MM.1S (cell line): Measurements from ENCODE around the gene SAMMSON.

Source experiments
- DNase-seq: peaks from one replicate; pipeline ENCODE4 v3.0.0-alpha.2; 2015
- H2AFZ ChIP-seq: fragments of 300-600 bp; sonication (generic); 2 replicates; pipeline ENCODE4 v1.6.0; 2016; ENCODE audit warnings: antibody characterized with exemption, low read length
- H3F3A ChIP-seq: fragments of 300-600 bp; sonication (generic); 2 replicates; pipeline ENCODE4 v1.6.1; 2016; ENCODE audit warnings: mild to moderate bottlenecking, antibody characterized with exemption, low read length, moderate library complexity, mixed read lengths; ENCODE audit not compliant: insufficient read depth
- H3K27ac ChIP-seq: fragments of 300-600 bp; sonication (generic); 2 replicates; pipeline ENCODE4 v1.5.1; 2016; ENCODE audit warnings: mild to moderate bottlenecking, low read length
- H3K27me3 ChIP-seq: fragments of 300-600 bp; sonication (generic); replicated peaks from 2 replicates; pipeline ENCODE4 v1.6.0; 2016; ENCODE audit warnings: low read length; ENCODE audit not compliant: insufficient read depth
- H3K36me3 ChIP-seq: fragments of 300-600 bp; sonication (generic); replicated peaks from 2 replicates; pipeline ENCODE4 v1.6.1; 2016; ENCODE audit warnings: mild to moderate bottlenecking, low read length, mixed read lengths; ENCODE audit not compliant: insufficient read depth
- H3K4me1 ChIP-seq: fragments of 300-600 bp; sonication (generic); 2 replicates; pipeline ENCODE4 v1.6.1; 2016; ENCODE audit warnings: low read length, mixed read lengths
- H3K4me2 ChIP-seq: fragments of 300-600 bp; sonication (generic); 2 replicates; pipeline ENCODE4 v1.6.0; 2016; ENCODE audit warnings: low read depth, low read length
- H3K4me3 ChIP-seq: fragments of 300-600 bp; sonication (generic); 2 replicates; pipeline ENCODE4 v1.5.1; 2016; ENCODE audit warnings: low read length, mixed read lengths
- H3K79me2 ChIP-seq: fragments of 300-600 bp; sonication (generic); 2 replicates; pipeline ENCODE4 v1.6.1; 2016; ENCODE audit warnings: mixed run types, low read length, mixed read lengths
- H3K9ac ChIP-seq: fragments of 300-600 bp; sonication (generic); 2 replicates; pipeline ENCODE4 v1.6.1; 2016; ENCODE audit warnings: low read length, mixed read lengths
- H3K9me2 ChIP-seq: fragments of 300-600 bp; sonication (generic); replicated peaks from 2 replicates; pipeline ENCODE4 v1.6.1; 2016; ENCODE audit warnings: mild to moderate bottlenecking, low read length, mixed read lengths; ENCODE audit not compliant: insufficient read depth
- H3K9me3 ChIP-seq: fragments of 300-600 bp; sonication (generic); replicated peaks from 2 replicates; pipeline ENCODE4 v1.6.1; 2016; ENCODE audit warnings: mild to moderate bottlenecking, low read length, mixed read lengths; ENCODE audit not compliant: insufficient read depth
- H4K20me1 ChIP-seq: fragments of 300-600 bp; sonication (generic); 2 replicates; pipeline ENCODE4 v1.6.1; 2016; ENCODE audit warnings: mild to moderate bottlenecking, low read length, moderate library complexity, mixed read lengths; ENCODE audit not compliant: insufficient read depth
- CTCF ChIP-seq: fragments of 300-600 bp; sonication (generic); IDR thresholded peaks from 2 replicates; pipeline ENCODE4 v1.5.1; 2016; ENCODE audit warnings: antibody characterized with exemption, low read length, mixed read lengths
- EZH2 ChIP-seq: fragments of 300-600 bp; sonication (generic); optimal IDR thresholded peaks from 2 replicates; pipeline ENCODE3; 2017; ENCODE audit warnings: low read depth, mild to moderate bottlenecking, antibody characterized with exemption, low read length, mixed read lengths
- EZH2phosphoT487 ChIP-seq: fragments of 300-600 bp; sonication (generic); IDR thresholded peaks from 2 replicates; pipeline ENCODE4 v1.6.1; 2018; ENCODE audit warnings: antibody characterized with exemption, low read length

SAMMSON gene

GRCh38 chr3:70072180-70072579 is 72.6 kb downstream of the SAMMSON start:
- Histone ChIP-seq H3K79me2 (no peaks in the 10 kb centered on the region), H3F3A (no peaks in the 10 kb centered on the region), H3K4me2 (no peak overlapping the region), H3K9me2 (no peaks in the 10 kb centered on the region), H3K36me3 (no peaks in the 10 kb centered on the region), H3K9ac (no peak overlapping the region), H2AFZ (no peak overlapping the region), H3K27me3 (no peaks in the 10 kb centered on the region), H3K4me3 (no peak overlapping the region), H3K9me3 (no peaks in the 10 kb centered on the region), H3K27ac (no peak overlapping the region), H4K20me1 (no peaks in the 10 kb centered on the region), H3K4me1 (no peaks in the 10 kb centered on the region)
- DNase-seq = no peak
- no peak for TF ChIP-seq EZH2
- no peak for TF ChIP-seq EZH2phosphoT487
- TF ChIP-seq CTCF = no peak

DNA sequence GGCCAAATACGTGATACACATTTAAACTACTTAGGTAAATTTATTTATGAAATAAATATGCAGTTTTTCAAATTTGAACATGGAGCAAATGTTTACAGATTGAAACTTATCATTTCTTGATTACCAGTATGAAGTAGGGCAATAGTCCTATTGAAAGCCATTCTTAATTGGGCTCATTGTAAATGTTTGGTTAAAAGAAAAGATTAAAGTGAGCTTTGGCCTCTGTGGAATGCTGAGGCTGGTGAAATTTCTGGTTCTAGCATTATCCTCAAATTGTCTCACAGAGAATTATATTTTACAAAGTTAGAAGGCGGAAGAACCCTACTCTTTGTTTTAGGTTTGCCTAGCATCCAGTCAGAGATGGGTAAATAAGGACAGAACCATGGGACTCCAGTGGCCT is 73.2 kb downstream of the SAMMSON start:
- H3K36me3 ChIP-seq = no peaks in the 10 kb centered on the region
- no peak overlapping the region for H2AFZ ChIP-seq
- no peak overlapping the region for H3K4me3 ChIP-seq
- H3K79me2 ChIP-seq = no peaks in the 10 kb centered on the region
- H3K9me2 ChIP-seq = no peaks in the 10 kb centered on the region
- H3F3A ChIP-seq = no peaks in the 10 kb centered on the region
- H3K27ac ChIP-seq = no peak overlapping the region
- H4K20me1 ChIP-seq = no peaks in the 10 kb centered on the region
- TF ChIP-seq EZH2 (no peak), EZH2phosphoT487 (no peak), CTCF (no peak)
- H3K9ac ChIP-seq = no peak overlapping the region
- no peaks in the 10 kb centered on the region for H3K9me3 ChIP-seq
- no peak for DNase-seq
- no peaks in the 10 kb centered on the region for H3K27me3 ChIP-seq
- no peak overlapping the region for H3K4me2 ChIP-seq
- no peaks in the 10 kb centered on the region for H3K4me1 ChIP-seq

DNA sequence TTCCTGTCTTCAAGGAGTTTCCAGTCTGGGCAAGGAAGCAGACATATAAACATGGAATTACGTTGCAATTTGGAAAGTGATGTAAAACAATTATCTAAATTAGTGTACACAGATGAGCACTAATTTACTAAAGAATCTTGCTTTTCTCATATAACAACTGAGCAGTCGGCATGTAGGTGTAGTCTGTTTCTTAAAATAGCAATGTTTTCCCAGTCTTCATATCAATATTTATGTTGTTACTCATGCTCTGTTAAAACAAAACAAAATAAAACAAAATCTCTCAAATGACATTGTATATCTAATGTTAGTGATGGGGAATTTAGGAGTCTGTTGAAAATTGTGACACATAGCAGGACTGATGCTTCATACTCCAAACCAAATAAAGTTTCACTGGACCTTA is 75.6 kb downstream of the SAMMSON start:
- H2AFZ ChIP-seq = no peak overlapping the region
- H3K9me3 ChIP-seq = no peaks in the 10 kb centered on the region
- no peaks in the 10 kb centered on the region for H3K79me2 ChIP-seq
- no peak overlapping the region for H3K27ac ChIP-seq
- H3K4me2 ChIP-seq = no peak overlapping the region
- H4K20me1 ChIP-seq = no peaks in the 10 kb centered on the region
- no peaks in the 10 kb centered on the region for H3K4me1 ChIP-seq
- DNase-seq = no peak
- H3K36me3 ChIP-seq = no peaks in the 10 kb centered on the region
- no peak overlapping the region for H3K4me3 ChIP-seq
- no peaks in the 10 kb centered on the region for H3K27me3 ChIP-seq
- no peak overlapping the region for H3K9ac ChIP-seq
- TF ChIP-seq EZH2phosphoT487 (no peak), EZH2 (no peak), CTCF (no peak)
- no peaks in the 10 kb centered on the region for H3K9me2 ChIP-seq
- H3F3A ChIP-seq = no peaks in the 10 kb centered on the region
